WTC11 (cell line): ENCODE results near the gene TAF4.

Experiments used
- CTCF ChIP-seq: fragments of 200-600 bp; IDR thresholded peaks from 2 replicates; pipeline ENCODE4 v1.8.0; 2022; ENCODE audit warnings: antibody characterized with exemption
- ESRRA ChIP-seq: sonication (generic); formaldehyde crosslinking; IDR thresholded peaks from 2 replicates; pipeline ENCODE4 v1.8.1; 2022; ENCODE audit warnings: mild to moderate bottlenecking, missing genetic modification reagents, borderline replicate concordance
- ETV6 ChIP-seq: sonication (generic); formaldehyde crosslinking; IDR thresholded peaks from 2 replicates; pipeline ENCODE4 v1.8.1; 2022; ENCODE audit warnings: mild to moderate bottlenecking, missing genetic modification reagents
- FOXK1 ChIP-seq: sonication (generic); formaldehyde crosslinking; IDR thresholded peaks from 2 replicates; pipeline ENCODE4 v1.8.0; 2022; ENCODE audit warnings: mild to moderate bottlenecking, moderate library complexity, missing genetic modification reagents
- FOXP1 ChIP-seq: sonication (generic); formaldehyde crosslinking; IDR thresholded peaks from 2 replicates; pipeline ENCODE4 v1.8.0; 2022; ENCODE audit warnings: missing genetic modification reagents, mild to moderate bottlenecking, moderate library complexity, borderline replicate concordance
- GABPB1 ChIP-seq: sonication (generic); formaldehyde crosslinking; IDR thresholded peaks from 2 replicates; pipeline ENCODE4 v1.8.1; 2023; ENCODE audit warnings: mild to moderate bottlenecking, missing genetic modification reagents
- MLX ChIP-seq: sonication (generic); formaldehyde crosslinking; IDR thresholded peaks from 2 replicates; pipeline ENCODE4 v1.8.1; 2023; ENCODE audit warnings: mild to moderate bottlenecking, missing genetic modification reagents, moderate library complexity
- MYBL2 ChIP-seq: sonication (generic); formaldehyde crosslinking; IDR thresholded peaks from 2 replicates; pipeline ENCODE4 v1.8.1; 2023; ENCODE audit warnings: mild to moderate bottlenecking, moderate library complexity, missing genetic modification reagents
- RELA ChIP-seq: sonication (generic); formaldehyde crosslinking; IDR thresholded peaks from 2 replicates; pipeline ENCODE4 v1.8.1; 2022; ENCODE audit warnings: missing genetic modification reagents, mild to moderate bottlenecking, borderline replicate concordance
- SMAD3 ChIP-seq: sonication (generic); formaldehyde crosslinking; IDR thresholded peaks from 2 replicates; pipeline ENCODE4 v1.8.0; 2022; ENCODE audit warnings: missing genetic modification reagents, mild to moderate bottlenecking, borderline replicate concordance
- ZNF121 ChIP-seq: sonication (generic); formaldehyde crosslinking; IDR thresholded peaks from 2 replicates; pipeline ENCODE4 v1.8.0; 2023; ENCODE audit warnings: missing genetic modification reagents
- ZNF219 ChIP-seq: sonication (generic); formaldehyde crosslinking; IDR thresholded peaks from 2 replicates; pipeline ENCODE4 v1.8.0; 2023; ENCODE audit warnings: missing genetic modification reagents, mild to moderate bottlenecking, borderline replicate concordance
- ZNF512 ChIP-seq: sonication (generic); formaldehyde crosslinking; IDR thresholded peaks from 2 replicates; pipeline ENCODE4 v1.8.1; 2022; ENCODE audit warnings: missing genetic modification reagents, borderline replicate concordance
- ZNF671 ChIP-seq: fragments of 250-450 bp; sonication (Bioruptor Pico); IDR thresholded peaks from 2 replicates; pipeline ENCODE4 v1.8.0; 2021; ENCODE audit warnings: mild to moderate bottlenecking

GRCh38 chr20:62050166-62051120 is 15.2 kb downstream of the TAF4 start:
- TF ChIP-seq ZNF512 (CRISPR knock-in tag) (no peak), FOXK1 (CRISPR knock-in tag) (no peak), CTCF (no peak), MYBL2 (no peak), RELA (no peak), ETV6 (CRISPR knock-in tag) (no peak), MLX (no peak), FOXP1 (no peak), ESRRA (CRISPR knock-in tag) (no peak), ZNF671 (CRISPR knock-in tag) (no peak), ZNF121 (no peak), SMAD3 (no peak), ZNF219 (CRISPR knock-in tag) (no peak), GABPB1 (no peak)
